Fibroblast of upper back skin (primary cell): ENCODE results near the gene PPP4R1.
"Not testable (repeated sequence)": the region's sequence is repeated elsewhere in the genome, so short reads cannot be mapped to it uniquely, and the experiment has no call there.

Source experiments
- DNase-seq: peaks from one replicate; pipeline ENCODE4 v3.0.0-alpha.2; 2013

PPP4R1 gene

GRCh38 chr18:9627642-9628041 lies 13.3 kb upstream of the PPP4R1 start:
- peak; percentile 73 for DNase-seq

GRCh38 chr18:9619990-9620389 lies 5.6 kb upstream of the PPP4R1 start:
- no peak for DNase-seq

DNA sequence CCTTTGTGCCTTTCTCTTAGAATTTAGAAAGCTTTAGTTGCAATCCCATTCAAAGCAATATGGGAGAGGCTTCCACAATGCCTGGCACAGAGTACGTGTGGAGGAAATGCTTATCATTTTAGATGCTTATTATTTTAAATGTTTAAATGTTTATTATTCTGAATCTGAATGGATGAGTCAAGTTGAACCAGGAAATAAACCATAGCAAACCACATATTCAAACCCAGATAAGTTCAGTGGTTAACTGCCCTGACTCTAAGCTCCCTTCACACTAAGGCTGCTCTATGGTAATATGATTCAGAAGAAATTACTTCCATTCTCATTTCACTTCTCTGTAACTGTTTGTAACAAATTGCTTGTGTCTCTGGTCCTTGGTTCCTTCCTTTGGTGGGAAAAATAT lies 5.2 kb upstream of the PPP4R1 start:
- peak; percentile 58 for DNase-seq

DNA sequence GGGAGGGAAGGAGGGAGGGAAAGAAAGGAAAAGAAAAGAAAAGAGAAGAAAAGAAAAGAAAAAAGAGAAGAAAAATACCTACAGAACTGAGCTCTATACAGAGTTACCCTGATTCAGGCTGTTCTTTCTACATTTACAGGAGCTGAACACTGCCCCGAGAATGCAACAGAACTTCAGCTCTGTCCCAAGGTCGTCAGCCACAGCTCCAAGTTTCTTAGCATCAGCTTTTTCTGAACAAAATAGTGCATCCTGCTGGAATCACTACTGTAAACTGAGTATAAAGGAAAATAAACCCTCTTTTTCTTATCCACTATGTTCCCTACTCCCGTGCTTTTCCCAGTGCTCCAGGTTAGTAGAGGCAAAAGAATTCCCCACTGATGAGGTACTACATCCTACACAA lies 4.7 kb upstream of the PPP4R1 start:
- no peak for DNase-seq

DNA sequence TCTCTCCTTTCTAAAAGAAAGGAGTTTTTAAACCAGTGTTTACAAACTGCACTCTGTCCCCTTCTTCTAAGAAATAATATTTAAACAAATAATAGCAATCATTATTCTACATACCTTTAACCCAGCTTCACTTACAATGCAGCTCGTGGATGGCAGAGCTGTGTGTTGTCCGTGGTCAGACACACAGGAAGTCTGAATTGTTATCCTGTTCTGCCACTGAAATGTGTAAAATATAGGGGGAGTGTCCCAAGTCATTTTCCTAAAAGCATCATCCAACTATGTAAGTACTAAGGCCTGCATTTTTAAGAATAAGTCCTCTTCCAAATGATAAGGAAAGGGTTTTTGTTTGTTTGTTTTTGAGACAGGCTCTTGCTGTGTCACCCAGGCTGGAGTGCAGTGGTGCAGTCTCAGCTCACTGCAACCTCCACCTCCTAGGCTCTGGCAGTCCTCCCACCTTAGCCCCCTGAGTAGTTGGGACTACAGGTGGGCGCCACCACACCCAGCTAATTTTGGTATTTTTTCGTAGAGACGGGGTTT lies 2.7 kb upstream of the PPP4R1 start:
- peak; percentile 46 for DNase-seq

DNA sequence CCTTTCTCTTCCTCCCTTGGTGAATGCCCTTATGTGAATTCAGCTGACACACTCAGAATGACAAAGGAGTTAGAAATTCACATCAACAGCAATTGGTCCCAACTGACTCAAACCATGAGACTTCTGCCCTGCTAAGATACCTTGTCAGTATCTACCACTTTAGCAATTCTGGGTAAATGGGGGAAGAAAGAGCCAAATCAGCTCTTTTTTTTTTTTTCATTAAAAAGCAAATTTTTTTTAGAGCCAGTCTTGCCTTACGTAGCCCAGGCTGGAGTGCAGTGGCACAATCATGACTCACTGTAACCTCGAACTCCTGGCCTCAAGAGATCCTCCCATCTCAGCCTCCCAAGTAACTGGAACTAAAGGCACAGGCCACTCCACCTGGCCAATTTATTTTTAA lies 1.7 kb upstream of the PPP4R1 start:
- DNase-seq = peak; percentile 41

GRCh38 chr18:9615280-9615797 lies 980 bp upstream of the PPP4R1 start:
- no peak for DNase-seq

DNA sequence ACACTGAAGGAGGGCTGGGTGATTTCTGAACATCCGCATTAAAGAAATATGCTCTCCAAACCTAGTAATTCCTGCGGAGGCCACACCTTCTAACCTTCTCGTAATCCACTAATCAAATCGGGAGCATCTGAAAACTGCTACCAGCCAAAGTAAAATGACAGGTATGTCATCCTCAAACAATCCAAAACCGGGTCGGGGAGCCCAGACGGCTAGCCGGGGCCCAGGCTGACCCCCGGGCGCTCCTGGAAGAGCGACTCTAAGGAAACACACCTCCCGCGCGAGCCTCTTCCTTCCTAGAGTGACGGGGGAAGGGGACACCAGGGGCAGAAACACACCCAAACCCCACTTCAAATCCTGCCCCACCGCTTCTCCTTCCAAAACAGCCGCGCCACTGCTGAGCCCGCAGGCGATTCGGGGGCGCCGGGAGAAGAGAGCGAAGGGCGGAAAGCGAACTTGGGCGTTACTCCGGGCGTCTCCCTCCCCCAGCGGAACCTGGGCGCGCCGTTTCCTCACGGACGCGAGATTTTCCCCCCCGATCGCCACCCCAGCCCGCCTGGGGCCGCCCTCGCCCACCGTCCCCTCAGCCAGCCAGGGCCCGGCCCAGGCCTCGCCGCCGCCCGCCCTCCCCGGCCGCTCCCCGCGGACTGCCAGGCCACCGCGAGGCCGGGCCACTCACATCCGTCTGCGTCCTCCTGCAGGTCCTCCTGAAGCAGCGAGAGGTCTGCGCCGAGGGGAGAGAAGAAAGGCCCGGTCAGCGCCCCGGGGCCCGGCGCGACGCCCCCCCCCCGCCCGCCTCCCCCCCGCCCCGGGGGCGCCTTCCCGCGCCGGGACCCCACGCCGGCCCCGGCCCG lies 584 bp downstream of the PPP4R1 start:
- peak; percentile 51 for DNase-seq

GRCh38 chr18:9612977-9613376 lies 1.4 kb downstream of the PPP4R1 start:
- no peak for DNase-seq

- no peak for DNase-seq
Observed at GRCh38 chr18:9612215-9612830, 2.0 kb downstream of the PPP4R1 start.

- no peak for DNase-seq
Observed at GRCh38 chr18:9609190-9609589, 5.2 kb downstream of the PPP4R1 start.

GRCh38 chr18:9608728-9609127 lies 5.6 kb downstream of the PPP4R1 start:
- no peak for DNase-seq

- no peak for DNase-seq
Observed at GRCh38 chr18:9608298-9608697, 6.1 kb downstream of the PPP4R1 start.

GRCh38 chr18:9607111-9607510 lies 7.2 kb downstream of the PPP4R1 start:
- not testable (repeated sequence) for DNase-seq

DNA sequence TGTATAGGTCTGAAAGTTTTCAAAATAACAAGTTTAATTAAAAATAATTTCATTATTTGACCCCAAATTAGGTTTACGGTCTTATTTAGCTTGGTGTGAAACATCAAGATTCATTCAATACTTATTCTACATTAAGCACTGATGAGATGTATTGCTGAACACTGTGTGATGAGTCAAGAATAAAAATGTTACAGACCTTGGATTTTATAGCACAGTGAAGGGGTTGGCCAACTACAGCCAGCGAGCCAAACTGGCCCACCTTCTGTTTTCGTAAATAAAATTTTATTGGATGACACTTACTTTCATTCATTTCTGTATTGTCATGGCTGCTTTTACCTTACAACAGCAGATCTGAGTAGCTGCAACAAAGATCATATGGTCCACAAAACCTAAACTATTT lies 8.3 kb downstream of the PPP4R1 start:
- DNase-seq = no peak

GRCh38 chr18:9604348-9604747 lies 10.0 kb downstream of the PPP4R1 start:
- no peak for DNase-seq

DNA sequence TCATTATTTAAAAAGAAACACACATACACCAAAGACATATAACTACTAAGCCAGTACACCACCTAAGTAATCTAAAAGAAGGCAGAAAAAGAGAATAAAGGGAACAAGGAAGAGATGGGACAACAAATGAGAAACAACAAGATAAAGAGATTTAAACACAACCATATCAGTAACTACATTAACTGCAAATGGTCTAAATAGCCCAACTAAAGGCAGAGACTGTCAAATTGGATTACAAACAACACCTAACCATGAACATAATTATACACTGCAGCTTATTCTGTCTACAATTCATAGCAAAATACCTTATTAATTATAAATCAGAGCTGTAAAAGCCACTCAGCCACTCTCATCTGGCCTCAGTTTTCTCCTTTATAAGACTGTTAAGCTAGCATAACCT lies 15.0 kb downstream of the PPP4R1 start:
- DNase-seq = no peak

- no peak for DNase-seq
Observed at GRCh38 chr18:9597609-9598008, 16.8 kb downstream of the PPP4R1 start.

DNA sequence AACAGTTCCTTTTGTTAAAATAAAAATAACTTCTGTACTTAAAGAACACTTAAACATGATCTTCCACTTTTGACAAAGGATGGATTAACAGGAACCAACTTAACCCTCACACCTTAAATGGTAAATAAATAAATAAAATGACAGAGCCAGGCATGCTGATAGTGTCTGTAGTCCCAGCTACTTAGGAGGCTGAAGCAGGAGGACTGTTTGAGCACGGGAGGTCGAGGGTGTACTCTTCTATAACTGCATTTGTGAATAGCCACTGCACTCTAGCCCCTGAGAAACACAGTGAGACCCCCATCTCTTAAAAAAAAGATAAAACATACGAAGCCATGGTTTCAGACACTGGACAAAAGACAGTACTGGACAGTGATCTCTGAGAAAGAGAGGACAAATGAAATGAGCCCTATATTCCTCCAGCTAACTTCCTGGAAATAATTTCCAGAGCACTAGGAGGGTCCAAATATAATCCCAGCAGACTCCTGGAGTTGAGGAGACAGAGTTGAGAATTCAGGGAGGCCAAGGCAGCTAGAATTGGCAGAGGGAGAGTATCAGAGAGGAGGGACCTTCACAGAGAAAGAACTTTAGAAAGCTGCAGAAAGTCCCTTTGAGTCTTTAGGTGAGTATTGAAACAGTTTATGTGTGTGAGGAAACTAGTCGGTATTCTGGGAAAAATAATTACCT lies 17.4 kb downstream of the PPP4R1 start:
- no peak for DNase-seq

DNA sequence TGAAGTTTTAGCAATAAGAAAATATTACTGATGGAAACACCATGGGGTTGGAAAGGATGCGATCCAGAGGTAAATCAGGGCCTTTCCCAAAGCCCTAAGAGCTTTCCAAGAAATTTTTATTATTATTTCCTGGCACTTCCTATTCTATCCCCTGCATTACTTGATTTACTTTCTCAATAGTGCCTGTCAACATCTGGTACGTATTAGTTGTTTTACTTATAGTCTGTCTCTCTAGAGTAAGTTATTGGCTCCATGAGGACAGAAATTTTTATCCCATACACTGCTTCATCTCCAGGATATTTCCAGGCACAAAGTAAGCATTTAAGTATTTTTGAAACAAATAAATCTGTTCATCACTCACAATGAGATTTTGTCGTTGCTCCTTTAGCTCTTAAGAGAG lies 18.1 kb downstream of the PPP4R1 start:
- peak; percentile 76 for DNase-seq

- no peak for DNase-seq
Observed at GRCh38 chr18:9594823-9595596, 19.3 kb downstream of the PPP4R1 start.

DNA sequence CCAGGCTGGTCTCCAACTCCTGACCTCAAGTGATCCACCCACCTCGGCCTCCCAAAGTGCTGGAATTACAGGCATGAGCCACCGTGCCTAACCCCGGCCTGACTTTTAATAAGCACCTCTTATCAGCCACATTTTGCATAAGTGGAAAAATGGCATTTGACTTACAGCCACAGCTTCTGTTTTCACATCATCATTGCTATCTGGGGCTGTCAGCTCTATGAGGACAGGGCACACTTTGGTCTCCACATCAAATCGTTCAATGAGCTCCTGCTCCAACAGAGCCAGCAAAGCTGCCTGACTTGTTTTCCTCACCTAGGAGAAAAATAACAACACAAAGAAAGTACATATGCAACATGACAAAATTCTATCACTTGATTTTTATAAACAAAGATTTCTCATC lies 26.4 kb downstream of the PPP4R1 start:
- no peak for DNase-seq

GRCh38 chr18:9586814-9587213 lies 27.5 kb downstream of the PPP4R1 start:
- no peak for DNase-seq
